Right forelimb (tissue), 1 donor: ENCODE measurements around the gene SOX15.

ENCODE experiments used
- DNase-seq: peaks from one replicate; pipeline ENCODE4 v3.0.0-alpha.2; 2018

The SOX15 gene

GRCh38 chr17:7576432-7576937 lies 13.4 kb downstream of the SOX15 start:
- DNase-seq, result no peak

- no peak for DNase-seq
Measured at GRCh38 chr17:7575959-7576358, 13.9 kb downstream of the SOX15 start.

GRCh38 chr17:7575481-7575883 lies 14.4 kb downstream of the SOX15 start:
- DNase-seq, result no peak

- no peak for DNase-seq
Measured at GRCh38 chr17:7574176-7574953, 15.5 kb downstream of the SOX15 start.

- peak; percentile 94 for DNase-seq
Measured at GRCh38 chr17:7573324-7574080, 16.4 kb downstream of the SOX15 start.

- peak; percentile 100 for DNase-seq
Measured at GRCh38 chr17:7572588-7573323, 17.1 kb downstream of the SOX15 start.

GRCh38 chr17:7572338-7572587 lies 17.6 kb downstream of the SOX15 start:
- DNase-seq, result no peak

GRCh38 chr17:7570351-7570750 lies 19.5 kb downstream of the SOX15 start:
- no peak for DNase-seq

- DNase-seq, result no peak
Measured at GRCh38 chr17:7569571-7569970, 20.3 kb downstream of the SOX15 start.

GRCh38 chr17:7563115-7563869 lies 26.6 kb downstream of the SOX15 start:
- DNase-seq, result no peak

- DNase-seq, result no peak
Measured at GRCh38 chr17:7562208-7562605, 27.7 kb downstream of the SOX15 start.

GRCh38 chr17:7561589-7562207 lies 28.2 kb downstream of the SOX15 start, which contains the start of gene SENP3:
Gene SENP3 (plus strand): TSS chr17:7561919. CDS start chr17:7563077, 1,158 bp downstream.
- DNase-seq, result peak; percentile 92

GRCh38 chr17:7561028-7561575 lies 28.8 kb downstream of the SOX15 start:
- peak; percentile 93 for DNase-seq

- peak; percentile 77 for DNase-seq
Measured at GRCh38 chr17:7560172-7561027, 29.5 kb downstream of the SOX15 start.

GRCh38 chr17:7559320-7560171 lies 30.3 kb downstream of the SOX15 start:
- no peak for DNase-seq

- DNase-seq, result no peak
Measured at GRCh38 chr17:7558544-7559319, 31.2 kb downstream of the SOX15 start, which contains the start of gene TNFSF13. Gene TNFSF13 (plus strand): TSS chr17:7558750. CDS start chr17:7559040, 290 bp downstream.

GRCh38 chr17:7557775-7558543 lies 31.9 kb downstream of the SOX15 start:
- DNase-seq, result peak; percentile 84

GRCh38 chr17:7557147-7557764 lies 32.6 kb downstream of the SOX15 start:
- DNase-seq, result no peak
